Loucy (cell line): ENCODE measurements around the gene RBM19.

Experiments
- EZH2phosphoT487 ChIP-seq: fragments of 200-600 bp; IDR thresholded peaks from 2 replicates; pipeline ENCODE4 v1.6.1; 2018; ENCODE audit warnings: antibody characterized with exemption, mild to moderate bottlenecking, moderate library complexity, borderline replicate concordance
- TF ChIP-seq, protein P1 (sequence below): fragments of 200-600 bp; sonication (generic); conservative IDR thresholded peaks from 2 replicates; pipeline ENCODE4 v1.5.1; 2014; ENCODE audit warnings: mild to moderate bottlenecking, antibody characterized with exemption, low read length

DNA sequence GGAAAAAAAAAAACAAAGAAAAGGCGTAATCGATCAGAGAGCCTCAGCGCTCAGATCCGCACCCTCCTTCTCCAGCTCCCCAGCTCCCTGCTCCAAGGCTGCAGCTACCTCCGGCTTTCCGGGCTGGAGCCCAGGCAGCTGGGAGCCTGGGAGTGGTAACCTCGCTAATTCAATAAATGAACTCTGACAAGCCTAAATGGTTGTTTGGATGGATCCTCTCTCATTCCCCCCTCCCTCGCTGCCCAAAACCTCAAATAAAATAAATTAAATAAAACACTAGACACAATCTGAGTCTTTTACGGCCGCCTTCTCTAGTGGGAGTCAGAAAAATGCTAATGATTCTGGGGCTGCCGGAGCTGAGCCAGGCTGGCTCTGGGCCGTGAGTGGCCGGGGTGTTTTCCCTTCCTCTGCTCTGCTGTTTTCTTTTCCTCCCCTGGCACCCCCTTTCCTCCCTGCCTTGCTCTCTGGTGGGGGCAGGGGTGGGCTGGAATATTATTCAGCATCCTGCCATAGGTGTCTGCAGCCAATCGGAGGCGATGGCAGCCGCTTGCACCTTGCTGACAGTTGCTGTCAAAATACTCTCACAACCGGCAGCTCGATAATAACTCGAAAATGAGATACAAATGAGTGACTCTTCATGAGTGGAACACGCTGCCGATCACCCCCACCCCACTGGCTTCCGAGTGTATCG, 76.1 kb downstream of the RBM19 start:
- TF ChIP-seq, protein P1, sequence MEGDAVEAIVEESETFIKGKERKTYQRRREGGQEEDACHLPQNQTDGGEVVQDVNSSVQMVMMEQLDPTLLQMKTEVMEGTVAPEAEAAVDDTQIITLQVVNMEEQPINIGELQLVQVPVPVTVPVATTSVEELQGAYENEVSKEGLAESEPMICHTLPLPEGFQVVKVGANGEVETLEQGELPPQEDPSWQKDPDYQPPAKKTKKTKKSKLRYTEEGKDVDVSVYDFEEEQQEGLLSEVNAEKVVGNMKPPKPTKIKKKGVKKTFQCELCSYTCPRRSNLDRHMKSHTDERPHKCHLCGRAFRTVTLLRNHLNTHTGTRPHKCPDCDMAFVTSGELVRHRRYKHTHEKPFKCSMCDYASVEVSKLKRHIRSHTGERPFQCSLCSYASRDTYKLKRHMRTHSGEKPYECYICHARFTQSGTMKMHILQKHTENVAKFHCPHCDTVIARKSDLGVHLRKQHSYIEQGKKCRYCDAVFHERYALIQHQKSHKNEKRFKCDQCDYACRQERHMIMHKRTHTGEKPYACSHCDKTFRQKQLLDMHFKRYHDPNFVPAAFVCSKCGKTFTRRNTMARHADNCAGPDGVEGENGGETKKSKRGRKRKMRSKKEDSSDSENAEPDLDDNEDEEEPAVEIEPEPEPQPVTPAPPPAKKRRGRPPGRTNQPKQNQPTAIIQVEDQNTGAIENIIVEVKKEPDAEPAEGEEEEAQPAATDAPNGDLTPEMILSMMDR = no peak
- no peak for TF ChIP-seq EZH2phosphoT487
